GM12875 (cell line): ENCODE measurements around the gene SLC43A1.

Source experiments
- H3K4me3 ChIP-seq: one replicate; pipeline ENCODE4 v1.5.1; 2011; ENCODE audit warnings: low read depth, low read length, control low read depth
- CTCF ChIP-seq: IDR thresholded peaks from 2 replicates; pipeline ENCODE4 v1.5.1; 2011; ENCODE audit warnings: low read depth, mild to moderate bottlenecking, control low read depth, inconsistent platforms, low read length, moderate library complexity, borderline replicate concordance; ENCODE audit not compliant: insufficient read depth

SLC43A1 gene

GRCh38 chr11:57549983-57550382 is 34.5 kb upstream of the SLC43A1 start:
- H3K4me3 ChIP-seq: no peak overlapping the region
- TF ChIP-seq CTCF: no peak

GRCh38 chr11:57547854-57548377 is 32.4 kb upstream of the SLC43A1 start:
- no peak overlapping the region for H3K4me3 ChIP-seq
- TF ChIP-seq CTCF: no peak

GRCh38 chr11:57546869-57547475 is 31.5 kb upstream of the SLC43A1 start:
- TF ChIP-seq CTCF: no peak
- no peak overlapping the region for H3K4me3 ChIP-seq

GRCh38 chr11:57546451-57546850 is 30.9 kb upstream of the SLC43A1 start:
- no peak for TF ChIP-seq CTCF
- no peak overlapping the region for H3K4me3 ChIP-seq

GRCh38 chr11:57545883-57546282 is 30.4 kb upstream of the SLC43A1 start:
- no peak for TF ChIP-seq CTCF
- H3K4me3 ChIP-seq: no peak overlapping the region

GRCh38 chr11:57544566-57544965 is 29.1 kb upstream of the SLC43A1 start:
- H3K4me3 ChIP-seq: no peak overlapping the region
- TF ChIP-seq CTCF: no peak

- no peak for TF ChIP-seq CTCF
These were observed 28.1 kb upstream of the SLC43A1 start for GRCh38 chr11:57543593-57543992.

More at GRCh38 chr11:57543593-57543992, 28.1 kb upstream of the SLC43A1 start:
- no peak overlapping the region for H3K4me3 ChIP-seq
